Stimulated activated CD8-positive, alpha-beta memory T cell treated with anti-CD3 and anti-CD28 coated beads, Interleukin-4, amount 100 ng/mL, for 1 hour (primary cell): ENCODE data around the gene CCL18.
A peak's percentile ranks its signal among the peaks of the same experiment; 100 is the strongest.
"Not testable (repeated sequence)": the region's sequence is repeated elsewhere in the genome, so short reads cannot be mapped to it uniquely, and the experiment has no call there.

Experiments used
- DNase-seq, 2 donors: peaks; one replicate each; pipeline ENCODE4 v3.0.0-alpha.2; 2020; ENCODE audit warnings: low read depth in 2 of 2, low spot score in 1 of 2

The CCL18 gene

DNA sequence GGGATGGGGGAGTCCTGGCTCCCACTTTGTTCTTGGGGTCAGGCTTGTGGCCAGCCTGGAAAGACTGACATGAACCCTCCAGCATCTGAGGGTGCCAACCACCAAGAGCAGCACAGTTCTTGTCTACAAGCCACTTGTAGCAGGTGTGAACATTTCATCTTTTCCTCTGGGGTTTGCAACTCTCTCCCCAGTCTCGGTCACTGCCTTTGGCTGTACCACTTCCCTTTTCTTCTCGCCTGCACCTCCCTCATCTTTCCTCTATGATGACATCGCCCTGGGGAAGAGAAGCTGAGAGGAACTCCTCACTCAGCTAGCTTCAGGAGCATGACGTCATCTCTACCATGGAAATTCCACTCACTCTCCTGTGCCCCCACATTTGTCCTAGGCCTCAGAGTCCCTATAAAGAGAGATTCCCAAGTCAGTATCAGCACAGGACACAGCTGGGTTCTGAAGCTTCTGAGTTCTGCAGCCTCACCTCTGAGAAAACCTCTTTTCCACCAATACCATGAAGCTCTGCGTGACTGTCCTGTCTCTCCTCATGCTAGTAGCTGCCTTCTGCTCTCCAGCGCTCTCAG lies 39.4 kb downstream of the CCL18 start, which contains the start of gene CCL4:
Gene CCL4 (plus strand): TSS at position 427 of the 575 bp plus-strand sequence. CDS start 79 bp downstream, at position 506.
- DNase-seq: peak in 1 of 2 donors; percentile 35

DNA sequence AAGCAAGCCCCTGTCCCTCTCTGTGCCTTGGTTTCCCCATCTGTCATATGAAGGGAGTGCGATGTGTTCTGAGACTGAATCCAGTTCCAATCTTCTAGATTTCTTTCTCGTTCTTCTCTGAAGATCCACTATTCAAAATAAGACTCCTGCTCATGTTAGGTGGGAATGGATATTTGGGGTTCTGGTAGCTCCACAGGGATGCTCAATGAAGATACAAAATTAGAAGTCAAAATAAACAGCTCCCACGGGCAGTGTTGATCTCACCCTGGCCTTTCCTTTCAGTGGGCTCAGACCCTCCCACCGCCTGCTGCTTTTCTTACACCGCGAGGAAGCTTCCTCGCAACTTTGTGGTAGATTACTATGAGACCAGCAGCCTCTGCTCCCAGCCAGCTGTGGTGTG lies 40.2 kb downstream of the CCL18 start:
- DNase-seq: not testable (repeated sequence)

DNA sequence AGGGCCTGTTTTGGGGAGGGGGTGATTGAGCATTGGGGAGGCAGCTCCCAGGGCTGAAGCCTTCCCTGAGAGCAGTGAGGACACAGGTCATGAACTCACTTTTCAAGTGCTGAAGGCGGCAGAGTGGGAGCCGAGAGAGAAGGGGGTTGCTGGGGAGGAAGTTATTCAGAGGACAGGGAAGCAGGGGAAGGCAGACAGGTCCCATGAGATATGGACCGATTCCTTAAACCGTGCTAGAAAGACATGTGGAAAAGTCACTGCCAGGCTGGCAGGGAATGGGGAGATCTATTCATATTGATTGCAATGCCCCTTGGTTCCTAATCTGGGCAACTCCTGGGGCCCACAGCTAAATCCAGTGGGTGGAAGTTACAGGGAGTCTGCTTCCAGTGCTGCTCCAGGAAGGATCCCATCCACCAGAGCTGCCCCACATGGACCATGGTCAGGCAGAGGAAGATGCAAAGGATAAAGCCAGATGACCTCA lies 40.7 kb downstream of the CCL18 start:
- DNase-seq: no peak

- no peak for DNase-seq
Observed at GRCh38 chr17:36105781-36106492, 41.9 kb downstream of the CCL18 start.

GRCh38 chr17:36106493-36106835 lies 42.4 kb downstream of the CCL18 start:
- DNase-seq: no peak

DNA sequence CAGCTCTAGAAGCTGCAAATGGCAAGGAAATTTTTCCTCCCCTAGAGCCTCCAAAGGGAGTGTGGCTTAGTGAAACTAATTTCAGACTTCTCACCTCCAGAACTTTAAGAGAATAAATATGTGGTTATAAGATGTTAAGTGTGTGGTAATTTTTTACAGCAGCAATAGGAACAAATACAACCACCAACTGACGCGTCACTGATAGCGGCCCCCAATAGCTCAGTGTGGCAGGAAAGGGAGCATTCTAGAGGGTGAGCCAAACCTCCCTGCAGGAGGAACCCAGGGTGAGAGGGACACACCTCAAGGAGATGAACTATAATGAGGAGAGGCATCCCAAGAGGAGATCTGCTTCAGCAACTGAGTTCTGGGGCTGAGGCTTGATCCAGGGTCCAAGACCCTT lies 43.6 kb downstream of the CCL18 start:
- no peak for DNase-seq

GRCh38 chr17:36108265-36108664 lies 44.2 kb downstream of the CCL18 start:
- not testable (repeated sequence) for DNase-seq

GRCh38 chr17:36111068-36111490 lies 47.0 kb downstream of the CCL18 start:
- DNase-seq: no peak

DNA sequence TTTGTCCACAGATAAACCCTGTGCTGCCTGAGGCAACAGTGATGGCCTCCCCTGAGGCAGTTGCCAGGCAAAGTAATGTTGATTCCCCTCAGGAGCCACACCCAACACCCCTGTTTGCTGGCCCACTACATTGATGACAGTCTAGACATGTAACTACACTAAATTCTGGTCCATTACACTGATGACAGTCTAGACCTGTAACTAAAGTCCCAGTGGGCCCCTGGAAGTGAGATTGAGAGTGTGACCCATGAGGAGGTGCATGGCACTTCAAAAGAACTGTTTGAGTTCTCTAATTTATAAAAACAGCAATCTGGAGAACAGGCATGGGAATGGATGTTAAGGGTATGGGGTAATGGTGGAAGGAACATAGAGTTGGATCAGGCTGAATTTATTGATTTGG lies 48.5 kb downstream of the CCL18 start:
- DNase-seq: no peak

- not testable (repeated sequence) for DNase-seq
Observed at GRCh38 chr17:36113131-36113530, 49.1 kb downstream of the CCL18 start.

- not testable (repeated sequence) for DNase-seq
Observed at GRCh38 chr17:36114971-36115648, 51.0 kb downstream of the CCL18 start.

DNA sequence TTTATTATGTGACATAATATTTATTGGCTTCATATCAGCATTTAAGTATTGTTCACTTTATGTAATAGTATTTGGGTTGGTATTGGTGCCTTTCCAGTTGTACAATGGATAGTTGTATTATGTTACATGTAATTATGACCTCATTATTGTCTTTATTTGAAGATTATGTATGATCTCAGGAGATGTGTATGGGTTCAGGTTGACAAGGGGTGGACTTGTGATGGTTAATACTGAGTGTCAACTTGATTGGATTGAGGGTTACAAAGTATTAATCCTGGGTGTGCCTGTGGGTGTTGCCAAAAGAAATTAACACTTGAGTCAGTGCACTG lies 51.5 kb downstream of the CCL18 start:
- not testable (repeated sequence) for DNase-seq

DNA sequence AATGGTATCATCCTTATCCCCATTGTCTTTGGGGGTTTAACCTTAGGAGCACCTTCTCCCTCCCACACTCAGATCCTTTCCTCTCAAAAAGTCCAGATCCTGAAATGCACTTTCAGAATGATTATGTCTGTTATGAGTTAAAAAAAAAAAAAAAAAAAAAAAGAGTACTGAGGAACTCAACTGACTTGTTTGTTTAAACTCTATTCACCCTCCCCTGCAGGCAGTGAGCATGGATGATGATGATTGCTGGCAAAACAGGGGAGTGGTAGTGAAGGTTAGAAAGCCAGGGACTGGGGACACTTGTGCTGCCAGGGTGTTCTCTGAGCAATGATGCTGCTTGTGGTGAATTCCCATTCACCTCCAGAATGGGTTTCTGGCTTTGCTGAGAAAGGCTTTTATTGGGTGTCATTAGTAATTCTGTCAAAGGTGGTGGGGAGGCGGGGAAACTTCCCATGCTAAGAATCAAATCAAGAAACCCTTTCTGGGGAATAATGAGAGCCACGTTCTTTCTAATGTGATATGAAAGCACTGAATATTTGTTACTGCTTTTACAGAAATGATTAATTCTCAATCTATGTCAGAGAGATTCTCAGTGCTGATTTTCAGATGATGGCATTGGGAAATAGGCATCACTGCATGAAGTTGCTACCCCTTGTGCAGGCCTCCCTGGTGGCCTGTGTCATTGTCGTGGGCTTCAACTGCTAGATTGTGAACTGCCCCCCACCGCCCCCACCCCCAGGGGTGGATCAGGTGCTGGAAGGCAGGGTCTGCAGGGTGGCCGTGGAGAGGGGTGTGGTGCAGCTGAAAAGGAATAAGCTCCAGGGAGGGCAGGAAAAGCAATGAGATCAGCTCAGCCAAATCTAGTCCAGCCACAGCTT lies 53.7 kb downstream of the CCL18 start:
- no peak for DNase-seq

DNA sequence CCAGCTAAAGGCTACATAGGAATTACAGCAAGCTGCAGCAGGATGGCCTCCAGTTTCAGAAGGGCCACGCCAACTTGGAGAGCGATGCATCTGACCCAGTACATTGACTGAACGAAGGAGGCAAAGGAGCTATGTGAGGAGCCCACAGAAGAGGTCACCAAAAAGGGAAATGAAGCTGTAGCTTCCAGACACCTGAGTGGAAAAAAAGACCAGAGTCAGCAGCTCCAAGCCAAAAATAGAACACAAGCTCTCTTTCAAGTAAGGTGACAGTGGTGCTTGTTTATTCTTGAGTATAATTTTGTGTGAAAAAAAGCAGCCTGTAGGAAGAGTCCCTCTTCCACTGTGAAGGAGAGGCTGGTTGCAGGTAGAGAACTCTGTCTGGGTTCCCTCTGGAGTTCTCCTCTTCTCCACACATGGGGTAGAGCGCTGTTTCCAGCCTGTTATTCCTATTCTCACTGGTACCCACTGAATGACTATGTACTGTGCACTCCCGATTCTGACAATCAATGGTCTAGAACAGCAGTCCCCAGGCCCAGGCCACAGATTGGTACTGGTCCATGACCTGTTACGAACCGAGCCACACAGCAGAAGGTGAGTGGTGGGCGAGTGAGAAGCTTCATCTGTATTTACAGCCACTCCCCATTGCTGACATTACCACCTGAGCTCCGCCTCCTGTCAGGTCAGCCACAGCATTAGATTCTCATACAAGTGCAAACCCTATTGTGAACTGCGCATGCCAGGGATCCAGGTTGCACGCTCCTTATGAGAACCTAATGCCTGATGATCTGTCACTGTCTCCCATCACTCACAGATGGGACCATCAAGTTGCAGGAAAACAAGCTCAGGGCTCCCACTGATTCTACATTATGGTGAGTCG lies 54.6 kb downstream of the CCL18 start:
- no peak for DNase-seq

DNA sequence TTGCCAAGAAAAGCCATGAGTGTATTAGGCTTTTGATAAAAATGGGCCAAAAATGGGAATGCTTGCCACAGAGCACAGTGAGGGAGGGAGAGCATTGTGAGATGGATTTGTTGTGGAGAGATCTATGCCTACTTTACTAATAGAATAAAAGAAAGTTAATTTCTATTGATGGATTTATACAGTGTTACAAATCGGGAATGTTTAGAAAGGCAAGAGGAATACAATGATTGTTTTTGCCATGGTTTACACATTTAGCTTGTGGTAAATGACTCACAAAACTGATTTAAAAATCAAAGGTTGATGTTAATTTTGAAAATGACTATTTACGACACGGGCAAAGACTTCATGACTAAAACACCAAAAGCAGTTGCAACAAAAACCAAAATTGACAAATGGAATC lies 56.1 kb downstream of the CCL18 start:
- DNase-seq: no peak

DNA sequence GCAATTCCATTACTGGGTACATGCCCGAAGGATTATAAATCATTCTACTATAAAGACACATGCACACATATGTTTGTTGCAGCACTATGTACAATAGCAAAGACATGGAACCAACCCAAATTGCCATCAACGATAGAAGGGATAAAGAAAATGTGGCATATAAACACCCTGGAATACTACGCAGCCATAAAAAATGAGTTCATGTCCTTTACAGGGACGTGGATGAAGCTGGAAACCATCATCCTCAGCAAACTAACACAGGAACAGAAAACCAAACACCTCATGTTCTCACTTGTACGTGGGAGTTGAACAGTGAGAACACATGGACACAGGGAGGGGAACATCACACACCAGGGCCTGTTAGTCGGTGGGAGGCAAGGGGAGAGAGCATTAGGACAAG lies 57.0 kb downstream of the CCL18 start:
- not testable (repeated sequence) for DNase-seq
